ENCODE results near the gene SYT15. TPM values are rescaled to one million over a fixed set of nuclear protein-coding genes. Genes with fewer than 3 reads are reported as not detected.
"Not testable (repeated sequence)": the region's sequence is repeated elsewhere in the genome, so short reads cannot be mapped to it uniquely, and the experiment has no call there.

SYT15 gene
- total RNA-seq, 6 donors from 2014 or later: 11.6 to 52.4 (median 25.4) TPM

DNA sequence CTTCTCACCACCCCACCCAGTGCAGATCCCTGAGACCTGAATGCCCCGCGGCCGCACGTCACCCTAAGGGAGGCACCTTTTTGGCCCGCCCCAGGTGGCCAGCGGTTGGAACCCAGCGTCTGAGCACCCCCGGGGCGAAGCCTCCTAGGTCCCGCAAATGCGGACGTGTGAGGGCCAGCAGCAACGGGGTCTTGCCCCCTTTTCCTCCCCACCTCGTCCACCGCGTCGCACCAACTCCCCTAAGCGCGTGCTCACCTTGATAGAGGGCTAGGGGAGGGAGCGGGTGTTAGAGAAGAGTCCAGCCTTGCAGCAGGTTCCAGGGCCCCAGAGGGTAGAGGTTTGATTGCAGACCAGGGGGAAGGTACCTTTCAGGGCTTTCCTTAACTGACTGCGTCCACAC is 450 bp downstream of the SYT15 start:
- not testable (repeated sequence) for H3K9me3 ChIP-seq; ATAC-seq (ENCODE audit: low FRiP score in 2 of 2); H3K27ac ChIP-seq; H3K4me1 ChIP-seq; H3K36me3 ChIP-seq; H3K27me3 ChIP-seq; H3K4me3 ChIP-seq
- no CpG with 5 or more reads among the region's 21 CpGs for WGBS, 2 donors
- DNase-seq: peak in 1 of 2 donors; percentile 50

DNA sequence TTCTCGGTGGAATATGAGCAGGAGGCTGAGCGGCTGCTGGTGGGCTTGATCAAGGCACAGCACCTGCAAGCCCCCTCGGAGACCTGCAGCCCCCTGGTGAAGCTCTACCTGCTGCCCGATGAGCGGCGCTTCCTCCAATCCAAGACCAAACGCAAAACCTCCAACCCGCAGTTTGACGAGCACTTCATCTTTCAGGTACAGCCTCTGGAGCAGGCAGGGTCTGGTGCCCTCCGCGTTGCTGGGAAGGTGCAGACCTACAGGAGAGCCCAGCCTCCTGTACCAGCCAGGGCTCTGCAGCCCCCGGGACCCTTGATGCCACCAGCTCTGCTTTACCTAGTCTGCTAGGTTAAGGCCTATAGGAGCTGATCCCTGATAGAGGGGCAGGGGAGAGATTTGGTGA is 3.1 kb downstream of the SYT15 start:
- not testable (repeated sequence) for H3K27me3 ChIP-seq; H3K9me3 ChIP-seq; H3K4me1 ChIP-seq; H3K27ac ChIP-seq; H3K4me3 ChIP-seq; ATAC-seq (ENCODE audit: low FRiP score in 2 of 2); H3K36me3 ChIP-seq
- WGBS, 2 donors: 63 to 93% methylated on average over 8 of the region's 12 CpGs
- peak in 1 of 2 donors; percentile 50 for DNase-seq

DNA sequence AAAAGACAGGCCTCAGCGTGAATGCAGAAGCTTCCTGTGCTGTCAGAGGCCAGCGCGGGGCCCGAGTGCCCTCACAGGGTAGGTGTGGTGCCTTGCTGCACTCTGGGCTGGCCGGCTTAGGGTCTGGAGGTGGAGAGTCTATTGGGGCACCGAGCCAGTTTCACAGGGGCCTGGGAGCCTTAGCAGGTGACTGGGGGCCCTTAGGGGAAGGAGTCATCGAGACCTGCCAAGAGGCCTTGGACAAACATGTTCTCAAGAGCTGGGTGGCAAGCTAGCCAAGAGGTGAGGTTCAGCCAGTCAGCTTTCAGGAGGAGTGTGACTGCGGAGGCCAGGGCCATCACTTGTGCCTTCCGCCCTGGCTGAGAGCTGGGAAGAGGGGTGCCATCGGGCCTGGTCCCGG is 3.6 kb downstream of the SYT15 start:
- not testable (repeated sequence) for DNase-seq, H3K4me3 ChIP-seq, H3K27ac ChIP-seq, H3K9me3 ChIP-seq, H3K27me3 ChIP-seq, H3K36me3 ChIP-seq, H3K4me1 ChIP-seq
- ATAC-seq (ENCODE audit: low FRiP score in 2 of 2): peak; percentile 39 to 86
- no CpG with 5 or more reads among the region's 11 CpGs for WGBS, 2 donors

- peak overlapping the region in 1 of 4 donors; percentile 66 for H3K27ac ChIP-seq
- not testable (repeated sequence) for ATAC-seq (ENCODE audit: low FRiP score in 2 of 2); H3K36me3 ChIP-seq; H3K27me3 ChIP-seq; H3K9me3 ChIP-seq; H3K4me1 ChIP-seq; H3K4me3 ChIP-seq
- 92% methylated on average over 4 of the region's 11 CpGs; no CpG with 5 or more reads in 1 of the 2 donors for WGBS, 2 donors
- DNase-seq: peak in 1 of 2 donors; percentile 16
These were observed 5.3 kb downstream of the SYT15 start for GRCh38 chr10:46584196-46584595.

DNA sequence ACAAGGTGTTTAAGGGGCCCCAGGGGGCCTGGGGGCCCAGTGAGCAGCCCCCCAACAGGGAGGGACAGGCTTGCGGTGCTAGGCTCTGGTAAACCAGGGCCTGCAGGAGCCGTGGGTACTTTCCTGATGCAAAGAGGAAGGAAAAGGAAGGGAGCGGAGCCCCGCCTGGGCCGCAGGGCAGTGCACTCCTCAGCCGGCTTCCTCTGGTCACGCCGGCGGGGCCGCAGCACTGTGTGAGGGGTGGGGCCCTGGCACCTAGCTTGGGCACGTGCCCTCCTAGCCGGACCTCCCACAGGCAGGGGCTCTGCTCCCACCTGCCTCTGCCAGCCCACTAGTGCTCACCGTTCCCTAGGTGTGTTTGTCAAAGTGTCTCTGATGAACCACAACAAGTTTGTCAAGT is 6.3 kb downstream of the SYT15 start:
- not testable (repeated sequence) for ATAC-seq (ENCODE audit: low FRiP score in 2 of 2); H3K27me3 ChIP-seq; DNase-seq; H3K4me3 ChIP-seq; H3K9me3 ChIP-seq; H3K27ac ChIP-seq; H3K36me3 ChIP-seq; H3K4me1 ChIP-seq
- no CpG with 5 or more reads among the region's 13 CpGs for WGBS, 2 donors

DNA sequence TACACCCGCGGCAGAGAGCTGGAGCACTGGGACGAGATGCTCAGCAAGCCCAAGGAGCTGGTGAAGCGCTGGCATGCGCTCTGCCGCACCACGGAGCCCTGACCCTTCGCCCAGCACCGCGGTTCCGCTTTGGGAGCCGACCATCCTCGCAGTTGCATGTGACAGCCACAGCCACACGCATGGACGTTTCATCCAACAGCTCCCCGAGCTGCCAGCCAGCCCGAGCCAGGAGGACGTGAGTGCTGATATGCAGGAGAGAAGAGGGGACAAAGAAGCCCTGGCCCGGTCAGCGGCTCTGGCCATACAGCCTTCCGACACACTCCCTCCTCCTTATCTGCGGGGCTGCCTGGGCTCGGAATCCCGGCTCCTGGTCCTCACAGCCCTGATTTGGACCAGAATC is 8.6 kb downstream of the SYT15 start:
- H3K27me3 ChIP-seq; ATAC-seq (ENCODE audit: low FRiP score in 2 of 2); DNase-seq; H3K9me3 ChIP-seq; H3K27ac ChIP-seq; H3K4me3 ChIP-seq; H3K4me1 ChIP-seq; H3K36me3 ChIP-seq: not testable (repeated sequence)
- no CpG with 5 or more reads among the region's 24 CpGs for WGBS, 2 donors

DNA sequence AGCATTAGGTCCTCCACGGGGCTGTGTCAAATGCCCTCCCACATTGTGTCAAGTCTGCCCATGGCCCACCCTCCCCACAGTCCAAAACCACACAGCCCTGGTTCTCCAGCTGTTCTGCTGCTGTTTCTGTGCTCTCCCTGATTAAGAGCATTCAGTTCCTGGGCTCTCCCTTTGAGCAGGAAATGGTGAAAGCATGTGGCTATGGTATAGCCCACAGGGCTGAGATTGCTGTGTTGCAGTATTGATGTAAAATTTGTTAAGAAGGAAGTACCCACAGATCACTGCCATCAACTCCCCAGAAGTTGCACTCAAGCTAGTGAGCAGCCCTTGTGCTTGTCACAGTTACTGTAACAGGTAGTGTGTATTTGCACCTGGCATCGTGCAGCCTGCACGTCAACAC is 9.3 kb downstream of the SYT15 start:
- H3K36me3 ChIP-seq, H3K27me3 ChIP-seq, H3K27ac ChIP-seq, H3K4me1 ChIP-seq, H3K4me3 ChIP-seq, H3K9me3 ChIP-seq, DNase-seq: not testable (repeated sequence)
- no CpG with 5 or more reads among the region's 3 CpGs for WGBS, 2 donors
- ATAC-seq (ENCODE audit: low FRiP score in 2 of 2): peak in 1 of 2 donors; percentile 25

DNA sequence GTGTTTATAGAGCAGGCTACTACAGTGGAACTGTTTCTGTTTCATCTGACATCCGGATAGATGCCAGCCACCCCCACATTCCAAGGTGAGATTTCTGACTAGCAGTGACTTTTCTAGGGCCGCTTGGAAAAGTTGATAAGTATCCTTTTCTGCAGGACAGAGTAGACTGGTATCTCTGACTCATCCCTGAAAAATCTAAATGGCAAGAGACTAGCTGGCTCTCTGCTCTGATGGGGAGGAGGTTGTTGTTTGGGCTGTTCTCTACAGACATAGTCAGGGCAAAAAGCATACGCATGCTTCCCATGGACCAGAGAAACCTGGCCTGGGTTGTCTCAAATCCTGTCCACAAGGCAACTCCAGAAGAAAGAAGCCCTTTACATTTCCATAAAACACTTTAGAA is 10.7 kb downstream of the SYT15 start:
- H3K4me1 ChIP-seq, H3K4me3 ChIP-seq, DNase-seq, H3K36me3 ChIP-seq, H3K27me3 ChIP-seq, H3K27ac ChIP-seq, H3K9me3 ChIP-seq: not testable (repeated sequence)
- ATAC-seq (ENCODE audit: low FRiP score in 2 of 2): peak in 1 of 2 donors; percentile 60
- no CpG with 5 or more reads among the region's 3 CpGs for WGBS, 2 donors

DNA sequence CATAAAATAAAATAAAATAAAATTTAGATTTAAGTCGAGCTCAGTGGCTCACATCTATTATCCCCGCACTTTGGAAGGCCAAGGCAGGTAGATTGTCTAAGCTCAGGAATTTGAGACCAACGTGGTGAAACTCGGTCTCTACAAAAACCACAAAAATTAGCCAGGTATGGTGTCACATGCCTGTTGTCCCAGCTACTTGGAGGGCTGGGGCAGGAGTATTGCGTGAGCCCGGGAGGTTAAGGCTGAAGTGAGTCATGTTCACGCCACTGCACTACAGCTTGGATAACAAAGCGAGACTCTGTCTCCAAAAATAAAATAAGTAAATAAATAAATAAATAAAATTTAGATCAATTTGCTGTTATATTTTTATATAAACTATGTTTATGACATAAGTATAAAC is 12.1 kb downstream of the SYT15 start:
- not testable (repeated sequence) for DNase-seq, H3K9me3 ChIP-seq, H3K27me3 ChIP-seq, H3K36me3 ChIP-seq, H3K4me1 ChIP-seq, H3K27ac ChIP-seq, H3K4me3 ChIP-seq
- peak in 1 of 2 donors; percentile 52 for ATAC-seq (ENCODE audit: low FRiP score in 2 of 2)
- WGBS, 2 donors: no CpG with 5 or more reads among the region's 8 CpGs

DNA sequence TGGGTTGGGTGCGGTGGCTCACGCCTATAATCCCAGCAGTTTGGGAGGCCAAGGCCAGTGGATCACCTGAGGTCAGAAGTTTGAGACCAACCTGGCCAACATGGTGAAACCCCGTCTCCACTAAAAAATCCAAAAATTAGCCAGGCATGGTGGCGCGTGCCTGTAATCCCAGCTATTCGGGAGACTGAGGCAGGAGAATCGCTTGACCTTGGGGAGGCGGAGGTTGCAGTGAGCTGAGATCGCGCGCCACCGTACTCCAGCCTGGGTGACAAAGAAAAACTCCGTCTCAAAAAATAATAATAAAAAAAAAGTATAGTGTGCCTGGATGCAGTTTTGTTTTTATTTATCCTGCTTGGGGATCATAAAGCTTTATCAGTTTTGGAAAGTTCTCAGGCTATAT is 14.4 kb downstream of the SYT15 start:
- H3K27ac ChIP-seq; H3K4me3 ChIP-seq; H3K36me3 ChIP-seq; H3K9me3 ChIP-seq; H3K27me3 ChIP-seq; H3K4me1 ChIP-seq; ATAC-seq (ENCODE audit: low FRiP score in 2 of 2): not testable (repeated sequence)
- 95 to 97% methylated on average over 13 of the region's 13 CpGs for WGBS, 2 donors
- peak in 1 of 2 donors; percentile 30 for DNase-seq

- DNase-seq, H3K4me1 ChIP-seq, H3K9me3 ChIP-seq, H3K27me3 ChIP-seq, H3K4me3 ChIP-seq, H3K36me3 ChIP-seq, H3K27ac ChIP-seq: not testable (repeated sequence)
- 22 to 29% methylated on average over 4 to 5 of the region's 6 CpGs for WGBS, 2 donors
- peak; percentile 24 to 64 for ATAC-seq (ENCODE audit: low FRiP score in 2 of 2)
These were observed 15.6 kb downstream of the SYT15 start for GRCh38 chr10:46594453-46595063.

- Histone ChIP-seq H3K27ac (peak overlapping the region in 3 of 4 donors; percentile 24 to 64 (median 30)), H3K4me3 (peak overlapping the region in 2 of 4 donors; percentile 18 to 25)
- H3K9me3 ChIP-seq, H3K4me1 ChIP-seq, DNase-seq, H3K36me3 ChIP-seq, H3K27me3 ChIP-seq: not testable (repeated sequence)
- WGBS, 2 donors: 5 to 10% methylated on average over 2 of the region's 4 CpGs
- peak; percentile 15 to 59 for ATAC-seq (ENCODE audit: low FRiP score in 2 of 2)
These were observed 17.6 kb downstream of the SYT15 start for GRCh38 chr10:46596570-46596969.

All from upper lobe of left lung (tissue), 6 donors.